HG03135 (cell line): ENCODE data around the gene SLC9C1.

Experiments
- ATAC-seq: cut with Tn5 transposase; IDR thresholded peaks from one replicate; pipeline ENCODE4 v1.9.1; 2021; ENCODE audit warnings: mild to moderate bottlenecking, moderate library complexity; ENCODE audit not compliant: unreplicated experiment

The SLC9C1 gene

GRCh38 chr3:112293368-112294321, at the start of gene SLC9C1:
Gene SLC9C1, minus strand, starts transcription at chr3:112294216. Its CDS starts 7,425 bp downstream, at chr3:112286791.
- peak; percentile 54 for ATAC-seq

- no peak for ATAC-seq
These were observed 47.4 kb upstream of the SLC9C1 start for GRCh38 chr3:112341386-112341785.

DNA sequence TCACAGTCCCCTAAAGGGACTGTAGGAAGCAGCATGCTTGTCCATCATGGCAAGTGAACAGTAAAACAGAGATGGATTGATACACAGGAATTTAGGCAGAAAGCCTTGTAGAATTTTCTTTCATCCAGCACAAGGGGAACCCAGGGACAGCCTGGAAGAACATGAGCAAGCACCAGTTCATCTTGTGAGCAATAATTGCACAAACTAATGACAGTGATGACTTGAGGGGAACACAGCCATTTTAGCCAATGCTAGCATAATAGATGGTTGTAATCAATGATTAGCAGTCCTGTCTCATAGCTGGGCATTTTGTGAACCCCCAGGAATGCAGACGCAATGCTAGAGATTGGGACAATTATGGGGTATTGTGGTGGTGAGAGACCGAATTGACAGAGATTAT, 45.6 kb upstream of the SLC9C1 start:
- ATAC-seq, result no peak

DNA sequence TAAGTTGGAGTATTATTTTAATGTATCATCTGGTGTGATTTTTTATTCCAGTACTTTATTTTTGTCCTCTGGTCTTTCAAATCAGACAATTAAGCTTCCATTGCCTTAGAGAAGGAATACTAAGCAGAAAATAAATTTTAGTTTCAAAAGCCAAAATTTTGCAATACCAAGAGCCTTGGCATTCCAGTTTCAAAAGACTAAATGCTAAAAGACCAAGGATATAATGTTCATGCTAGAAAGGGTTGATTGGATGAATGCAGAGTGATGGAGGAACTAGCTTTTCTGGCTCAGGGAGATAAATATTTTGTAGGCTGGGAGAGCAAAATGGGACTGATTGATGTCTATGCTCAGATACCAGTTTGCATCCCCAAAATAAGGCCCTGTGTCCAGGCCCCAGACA, 45.1 kb upstream of the SLC9C1 start:
- ATAC-seq, result no peak

DNA sequence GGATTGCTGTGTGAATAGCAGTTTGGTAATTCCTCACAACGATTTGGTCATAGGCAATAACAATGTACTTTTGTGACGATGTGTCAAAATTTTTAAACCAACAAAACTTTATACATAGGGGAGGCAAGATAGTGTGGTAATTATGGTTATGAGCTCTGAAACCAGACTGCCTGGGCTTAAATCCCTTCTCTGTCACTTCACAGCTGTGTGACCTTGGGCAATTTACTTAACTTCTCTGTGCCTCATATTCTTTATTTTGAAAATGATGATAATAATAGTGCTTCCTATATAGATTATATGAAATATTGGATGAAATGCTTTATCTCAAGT, 44.7 kb upstream of the SLC9C1 start:
- no peak for ATAC-seq

- no peak for ATAC-seq
These were observed 44.2 kb upstream of the SLC9C1 start for GRCh38 chr3:112338021-112338726.

DNA sequence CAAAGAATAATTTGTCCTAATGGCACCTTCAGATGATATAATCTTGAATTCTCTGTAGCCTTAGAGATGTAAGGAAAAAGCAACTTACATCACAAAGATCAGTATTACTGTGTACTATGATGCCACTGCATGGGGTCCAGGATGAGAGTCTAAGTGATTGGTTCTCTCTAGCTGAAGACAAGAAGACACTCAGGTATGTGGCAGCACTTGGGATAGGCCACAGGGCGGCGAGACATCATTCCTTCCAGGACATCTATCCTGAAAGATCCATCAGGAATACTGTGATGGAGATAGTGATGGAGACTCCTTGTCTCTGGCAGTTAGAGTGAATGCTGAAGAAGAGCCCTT, 41.4 kb upstream of the SLC9C1 start:
- no peak for ATAC-seq

- ATAC-seq, result no peak
These were observed 40.8 kb upstream of the SLC9C1 start for GRCh38 chr3:112334691-112335433.

- ATAC-seq, result peak; percentile 47
These were observed 39.6 kb upstream of the SLC9C1 start for GRCh38 chr3:112333381-112334317.

- peak; percentile 57 for ATAC-seq
These were observed 39.0 kb upstream of the SLC9C1 start, which contains the start of gene CD200 for GRCh38 chr3:112333002-112333380. Gene CD200, plus strand, starts transcription at chr3:112333156. Its CDS starts 57 bp downstream, at chr3:112333213.

- ATAC-seq, result no peak
These were observed 37.8 kb upstream of the SLC9C1 start for GRCh38 chr3:112331851-112332250.

GRCh38 chr3:112327371-112327951, 33.4 kb upstream of the SLC9C1 start:
- ATAC-seq, result peak; percentile 97

GRCh38 chr3:112321867-112322652, 28.0 kb upstream of the SLC9C1 start:
- no peak for ATAC-seq

- ATAC-seq, result no peak
These were observed 26.7 kb upstream of the SLC9C1 start for GRCh38 chr3:112320691-112321090.

- no peak for ATAC-seq
These were observed 25.7 kb upstream of the SLC9C1 start for GRCh38 chr3:112319516-112320276.

DNA sequence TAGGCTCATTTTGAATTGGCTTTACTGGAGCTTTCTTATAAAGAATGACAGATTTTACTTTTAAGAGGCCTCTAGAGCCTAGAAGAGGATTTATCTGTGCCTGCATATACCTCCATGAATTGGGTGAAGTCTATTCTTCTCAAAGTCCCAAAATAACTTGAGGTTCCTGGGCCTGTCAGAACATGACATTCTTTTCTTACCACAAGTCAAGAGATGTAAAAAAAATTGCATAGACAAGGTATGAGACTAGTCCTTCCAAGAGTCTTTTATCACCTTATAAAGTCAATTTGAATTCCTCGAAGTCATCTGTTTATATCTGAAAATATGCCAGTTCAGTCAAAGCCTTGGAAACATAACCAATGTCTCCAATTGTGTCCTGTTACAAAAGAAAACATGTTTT, 21.8 kb upstream of the SLC9C1 start:
- ATAC-seq, result no peak

GRCh38 chr3:112314649-112315048, 20.6 kb upstream of the SLC9C1 start:
- ATAC-seq, result no peak

GRCh38 chr3:112308151-112308911, 14.3 kb upstream of the SLC9C1 start:
- no peak for ATAC-seq
